ENCODE measurements around the gene SFRP5. TPM values are rescaled to one million over a fixed set of nuclear protein-coding genes. Genes with fewer than 3 reads are reported as not detected.

SFRP5 gene
- total and polyA plus RNA-seq, 2 of the 13 experiments (the other 11 are each of a cell fraction or from before 2014, with no cell fraction given): 0.32 to 1.7 TPM

GRCh38 chr10:97736902-97737769 is 34.7 kb downstream of the SFRP5 start, which contains the start of gene ZFYVE27 (continued):
- no peak for TF ChIP-seq HDAC6 (IDR thresholded peaks at IDR 0.05; ENCODE audit: low read depth, low read length)
- TF ChIP-seq FOXJ3 (CRISPR knock-in tag; IDR thresholded peaks at IDR 0.05; ENCODE audit: borderline replicate concordance): peak; percentile 52; the same call in 1 of the 2 replicates
- TF ChIP-seq NFE2 (CRISPR knock-in tag; IDR thresholded peaks at IDR 0.05): no peak
- peak; percentile 85 for TF ChIP-seq GZF1 (CRISPR knock-in tag; IDR thresholded peaks at IDR 0.05)
- peak; percentile 73 for TF ChIP-seq ONECUT2 (CRISPR knock-in tag; IDR thresholded peaks at IDR 0.05)
- no peak for TF ChIP-seq ZBTB40 (IDR thresholded peaks at IDR 0.05)
- peak; percentile 86; the same call in 1 of the 2 replicates for TF ChIP-seq ZBTB40 (CRISPR knock-in tag; IDR thresholded peaks at IDR 0.05)
- TF ChIP-seq ATF2 (CRISPR knock-in tag; IDR thresholded peaks at IDR 0.05): peak; percentile 96
- no peak for TF ChIP-seq LCORL (IDR thresholded peaks at IDR 0.05)
- TF ChIP-seq LCORL (CRISPR knock-in tag; IDR thresholded peaks at IDR 0.05): peak; percentile 21; the same call in 1 of the 2 replicates
- no peak for TF ChIP-seq XRCC5 (optimal IDR thresholded peaks at IDR 0.05; ENCODE audit: low read length)
- peak; percentile 97 for TF ChIP-seq ZNF761 (CRISPR knock-in tag; conservative IDR thresholded peaks at IDR 0.05)
- TF ChIP-seq ZNF275 (CRISPR knock-in tag; IDR thresholded peaks at IDR 0.05; ENCODE audit: borderline replicate concordance): peak; percentile 91; the same call in 1 of the 2 replicates
- peak; percentile 92 for TF ChIP-seq ZNF451 (CRISPR knock-in tag; IDR thresholded peaks at IDR 0.05)
- peak; percentile 68 for TF ChIP-seq HNF4G (IDR thresholded peaks at IDR 0.05; ENCODE audit: borderline replicate concordance, low read depth, low read length)
- peak; percentile 52 for TF ChIP-seq HNF4G (CRISPR knock-in tag; IDR thresholded peaks at IDR 0.05; ENCODE audit: borderline replicate concordance, low read depth)
- TF ChIP-seq CCAR2 (optimal IDR thresholded peaks at IDR 0.05; ENCODE audit: low read depth, low read length): no peak
